ENCODE measurements around the gene SLCO3A1. TPM values are rescaled to one million over a fixed set of nuclear protein-coding genes. Genes with fewer than 3 reads are reported as not detected.

Gene SLCO3A1
- total RNA-seq, 1 donor from 2014 or later: 36.4 TPM

GRCh38 chr15:92146511-92147150 lies 293.1 kb downstream of the SLCO3A1 start:
- intact Hi-C loops (cut with DNase I): no loop called here
- no peak for ATAC-seq
- DNase-seq (ENCODE audit: low spot score): no peak

- intact Hi-C loops (cut with DNase I): no loop called here
- no peak for DNase-seq (ENCODE audit: low spot score)
- peak; percentile 92 for ATAC-seq
These were observed 295.5 kb downstream of the SLCO3A1 start for GRCh38 chr15:92149029-92149428.

- DNase-seq (ENCODE audit: low spot score): no peak
- peak; percentile 78 for ATAC-seq
- intact Hi-C loops (cut with DNase I): no loop called here
These were observed 296.0 kb downstream of the SLCO3A1 start for GRCh38 chr15:92149465-92149864.

- intact Hi-C loops (cut with DNase I): no loop called here
- ATAC-seq (no peak), DNase-seq (ENCODE audit: low spot score) (no peak)
These were observed 297.7 kb downstream of the SLCO3A1 start for GRCh38 chr15:92151168-92151567.

GRCh38 chr15:92151741-92152140 lies 298.2 kb downstream of the SLCO3A1 start:
- no peak for DNase-seq (ENCODE audit: low spot score)
- no peak for ATAC-seq
- intact Hi-C loops (cut with DNase I): no loop called here

GRCh38 chr15:92152983-92153382 lies 299.5 kb downstream of the SLCO3A1 start:
- ATAC-seq (no peak), DNase-seq (ENCODE audit: low spot score) (no peak)
- intact Hi-C loops (cut with DNase I): no loop called here

GRCh38 chr15:92153620-92154019 lies 300.1 kb downstream of the SLCO3A1 start:
- intact Hi-C loops (cut with DNase I): no loop called here
- ATAC-seq: no peak
- DNase-seq (ENCODE audit: low spot score): no peak

GRCh38 chr15:92155934-92156333 lies 302.4 kb downstream of the SLCO3A1 start:
- ATAC-seq (no peak), DNase-seq (ENCODE audit: low spot score) (no peak)
- intact Hi-C loops (cut with DNase I): no loop called here

GRCh38 chr15:92157666-92158298 lies 304.3 kb downstream of the SLCO3A1 start:
- intact Hi-C loops (cut with DNase I): no loop called here
- DNase-seq (ENCODE audit: low spot score): no peak
- no peak for ATAC-seq

GRCh38 chr15:92158426-92158825 lies 304.9 kb downstream of the SLCO3A1 start:
- DNase-seq (ENCODE audit: low spot score): no peak
- intact Hi-C loops (cut with DNase I): no loop called here
- no peak for ATAC-seq

GRCh38 chr15:92159481-92159880 lies 306.0 kb downstream of the SLCO3A1 start:
- DNase-seq (ENCODE audit: low spot score) (no peak), ATAC-seq (no peak)
- intact Hi-C loops (cut with DNase I): no loop called here

GRCh38 chr15:92159906-92160841 lies 306.7 kb downstream of the SLCO3A1 start:
- ATAC-seq: no peak
- DNase-seq (ENCODE audit: low spot score): no peak
- intact Hi-C loops (cut with DNase I): no loop called here

- intact Hi-C loops (cut with DNase I): no loop called here
- DNase-seq (ENCODE audit: low spot score) (no peak), ATAC-seq (no peak)
These were observed 307.6 kb downstream of the SLCO3A1 start for GRCh38 chr15:92161039-92161670.

GRCh38 chr15:92162657-92163056 lies 309.1 kb downstream of the SLCO3A1 start:
- intact Hi-C loops (cut with DNase I): no loop called here
- no peak for ATAC-seq
- DNase-seq (ENCODE audit: low spot score): no peak

GRCh38 chr15:92163641-92164040 lies 310.1 kb downstream of the SLCO3A1 start:
- ATAC-seq: no peak
- DNase-seq (ENCODE audit: low spot score): no peak
- intact Hi-C loops (cut with DNase I): no loop called here

GRCh38 chr15:92164327-92165000 lies 311.0 kb downstream of the SLCO3A1 start:
- DNase-seq (ENCODE audit: low spot score) (no peak), ATAC-seq (no peak)
- intact Hi-C loops (cut with DNase I): no loop called here

- intact Hi-C loops (cut with DNase I): no loop called here
- DNase-seq (ENCODE audit: low spot score) (no peak), ATAC-seq (no peak)
These were observed 311.5 kb downstream of the SLCO3A1 start for GRCh38 chr15:92165001-92165346.

- intact Hi-C loops (cut with DNase I): no loop called here
- ATAC-seq: no peak
- no peak for DNase-seq (ENCODE audit: low spot score)
These were observed 312.5 kb downstream of the SLCO3A1 start for GRCh38 chr15:92166029-92166428.

- intact Hi-C loops (cut with DNase I): no loop called here
- no peak for DNase-seq (ENCODE audit: low spot score)
- no peak for ATAC-seq
These were observed 313.4 kb downstream of the SLCO3A1 start for GRCh38 chr15:92166751-92167405.
